ENCODE measurements around the gene MAPK8IP2. TPM values are rescaled to one million over a fixed set of nuclear protein-coding genes. Genes with fewer than 3 reads are reported as not detected.

Gene MAPK8IP2
- total RNA-seq, 1 experiment from 2014 or later, result 6.4 TPM

DNA sequence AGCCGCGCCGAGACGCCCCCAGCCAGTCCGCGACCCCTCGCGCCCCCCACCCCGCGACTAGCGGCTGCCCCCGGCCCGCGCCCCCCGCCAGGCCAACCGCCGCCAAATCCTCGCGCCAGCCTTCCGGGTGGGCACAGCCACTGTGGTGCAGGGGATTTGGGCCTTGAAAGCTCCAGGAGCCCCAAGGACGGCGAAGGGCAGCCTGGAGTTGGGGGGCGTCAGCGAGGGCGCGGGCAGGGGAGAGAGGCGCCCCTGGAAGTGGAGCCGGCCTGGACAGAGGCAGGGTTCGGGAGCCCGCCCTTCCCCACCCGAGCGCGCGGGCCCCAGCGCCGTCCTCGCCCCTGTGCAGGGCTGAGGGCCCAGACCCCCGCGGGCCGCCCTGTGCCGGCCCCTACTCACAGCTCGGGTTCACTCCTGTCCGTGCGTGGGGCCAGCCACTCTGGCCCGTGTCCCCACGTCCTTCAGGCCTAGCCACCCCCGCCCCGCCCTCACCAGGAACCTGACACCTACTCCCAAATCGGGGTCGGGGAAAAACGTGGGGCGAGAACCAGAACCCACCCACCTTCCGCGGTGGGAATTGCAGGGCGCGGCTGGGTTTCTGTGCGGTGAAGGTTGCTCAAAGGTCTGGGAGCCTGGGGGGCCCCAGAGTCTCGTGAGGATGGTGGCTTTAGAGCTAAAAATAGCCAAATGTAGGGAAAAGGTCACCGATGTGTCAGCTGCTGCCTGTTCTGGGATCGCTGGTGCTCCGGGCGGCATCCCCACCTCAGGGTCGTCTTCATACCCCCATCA, 22.4 kb upstream of the MAPK8IP2 start, which contains the start of gene CPT1B:
TSS of gene CPT1B (minus strand) at position 441 of the 789 bp plus-strand sequence. CDS start 512 bp downstream, outside the sequence.
- Histone ChIP-seq H3K36me3 (ENCODE audit: control insufficient read depth in 1 of 2, insufficient read depth in 2 of 2, low read length in 2 of 2) (no peaks in the 10 kb centered on the region; a peak in 2 of 4 replicates), H3K9me2 (ENCODE audit: insufficient read depth) (no peaks in the 10 kb centered on the region), H3K4me3 (replicated peaks in 1 of 2; ENCODE audit: low read depth in 1 of 2, low read length in 2 of 2) (no peak within 1 kb of the TSS), H3K27ac (ENCODE audit: low read depth, low read length) (no peak within 1 kb of the TSS), H3K27me3 (ENCODE audit: insufficient read depth, low read length) (no peaks in the 10 kb centered on the region), H3K9ac (ENCODE audit: low read length) (no peak within 1 kb of the TSS), H4K20me1 (ENCODE audit: insufficient read depth) (no peaks in the 10 kb centered on the region), H3K79me2 (ENCODE audit: insufficient read depth, low read length) (peaks cover 10% of the 10 kb centered on the region; the same call in 1 of the 2 replicates), H3K9me3 (ENCODE audit: control insufficient read depth in 1 of 2, insufficient read depth in 1 of 2, low read depth in 1 of 2, low read length in 2 of 2) (no peaks in the 10 kb centered on the region), H2AFZ (ENCODE audit: low read depth, low read length, poor library complexity, severe bottlenecking) (no peak within 1 kb of the TSS), H3K4me2 (ENCODE audit: low read length) (no peak within 1 kb of the TSS), H3K4me1 (ENCODE audit: control insufficient read depth in 1 of 2, insufficient read depth in 2 of 2, low read length in 2 of 2) (peaks cover 5 to 14% of the 10 kb centered on the region in 2 experiments)
- no peak for ATAC-seq
- CTCF ChIA-PET, result no interaction called here
- TF ChIP-seq, protein P1, sequence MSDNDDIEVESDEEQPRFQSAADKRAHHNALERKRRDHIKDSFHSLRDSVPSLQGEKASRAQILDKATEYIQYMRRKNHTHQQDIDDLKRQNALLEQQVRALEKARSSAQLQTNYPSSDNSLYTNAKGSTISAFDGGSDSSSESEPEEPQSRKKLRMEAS (IDR thresholded peaks at IDR 0.05), result no peak
- TF ChIP-seq TCF7L2 (IDR thresholded peaks at IDR 0.05; ENCODE audit: borderline replicate concordance, extremely low read depth, insufficient read depth, insufficient read length) (no peak), POLR2AphosphoS5 (IDR thresholded peaks at IDR 0.05; ENCODE audit: low read depth, low read length) (no peak), ELF1 (IDR thresholded peaks at IDR 0.05; ENCODE audit: borderline replicate concordance, low read depth) (no peak), ZFX (IDR thresholded peaks at IDR 0.05) (no peak), POLR2A (IDR thresholded peaks at IDR 0.05; ENCODE audit: borderline replicate concordance, extremely low read depth, insufficient read depth, insufficient read length) (no peak), CBX3 (IDR thresholded peaks at IDR 0.05; ENCODE audit: low read depth) (no peak), SRF (IDR thresholded peaks at IDR 0.05; ENCODE audit: low read depth) (no peak), EGR1 (IDR thresholded peaks at IDR 0.05; ENCODE audit: low read depth) (no peak), RAD21 (IDR thresholded peaks at IDR 0.05; ENCODE audit: low read depth) (no peak), EZH2phosphoT487 (IDR thresholded peaks at IDR 0.05; ENCODE audit: borderline replicate concordance) (no peak)
- TF ChIP-seq, protein P2, sequence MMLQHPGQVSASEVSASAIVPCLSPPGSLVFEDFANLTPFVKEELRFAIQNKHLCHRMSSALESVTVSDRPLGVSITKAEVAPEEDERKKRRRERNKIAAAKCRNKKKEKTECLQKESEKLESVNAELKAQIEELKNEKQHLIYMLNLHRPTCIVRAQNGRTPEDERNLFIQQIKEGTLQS (IDR thresholded peaks at IDR 0.05), result no peak
- TF ChIP-seq, protein P3, sequence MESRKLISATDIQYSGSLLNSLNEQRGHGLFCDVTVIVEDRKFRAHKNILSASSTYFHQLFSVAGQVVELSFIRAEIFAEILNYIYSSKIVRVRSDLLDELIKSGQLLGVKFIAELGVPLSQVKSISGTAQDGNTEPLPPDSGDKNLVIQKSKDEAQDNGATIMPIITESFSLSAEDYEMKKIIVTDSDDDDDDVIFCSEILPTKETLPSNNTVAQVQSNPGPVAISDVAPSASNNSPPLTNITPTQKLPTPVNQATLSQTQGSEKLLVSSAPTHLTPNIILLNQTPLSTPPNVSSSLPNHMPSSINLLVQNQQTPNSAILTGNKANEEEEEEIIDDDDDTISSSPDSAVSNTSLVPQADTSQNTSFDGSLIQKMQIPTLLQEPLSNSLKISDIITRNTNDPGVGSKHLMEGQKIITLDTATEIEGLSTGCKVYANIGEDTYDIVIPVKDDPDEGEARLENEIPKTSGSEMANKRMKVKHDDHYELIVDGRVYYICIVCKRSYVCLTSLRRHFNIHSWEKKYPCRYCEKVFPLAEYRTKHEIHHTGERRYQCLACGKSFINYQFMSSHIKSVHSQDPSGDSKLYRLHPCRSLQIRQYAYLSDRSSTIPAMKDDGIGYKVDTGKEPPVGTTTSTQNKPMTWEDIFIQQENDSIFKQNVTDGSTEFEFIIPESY (IDR thresholded peaks at IDR 0.05; ENCODE audit: extremely low read depth, insufficient replicate concordance, low read length), result no peak
- no TSS peak for BruUV-seq (replicated peaks)
- no peak for DNase-seq (ENCODE audit: low read depth, low spot score)
- intact Hi-C loops (cut with micrococcal nuclease), result no loop called here
- RAD21 ChIA-PET (ENCODE audit: low non-redundant PET in 1 of 2, low total read pairs in 2 of 2, uncharacterized antibody in 2 of 2, unreplicated experiment in 2 of 2), result no interaction called here
- POLR2A ChIA-PET, result no interaction called here
